GM12878 (cell line): ENCODE data around the gene INSRR. TPM values are rescaled to one million over a fixed set of nuclear protein-coding genes. Genes with fewer than 3 reads are reported as not detected.

ENCODE experiments used
- ATAC-seq: fragments of 200-7000 bp; cut with Tn5 transposase; 3 replicates; pipeline ENCODE4 v1.9.1; 2020; ENCODE audit warnings: mild to moderate bottlenecking, moderate library complexity
- BruUV-seq: library from RNA; stranded (reverse); fragments of 400-500 nt; replicated peaks from 2 replicates; lab custom pipeline; 2021; lab: Mats Ljungman, UMichigan
- CTCF ChIA-PET: fragments of 300-600 bp; sonication (Branson Sonifier 250); formaldehyde crosslinking; extraction: SDS; loops from one replicate; lab custom pipeline; 2021; ENCODE audit warnings: inconsistent platforms; lab: Yijun Ruan, JAX
- POLR2A ChIA-PET: fragments of 350-600 bp; formaldehyde crosslinking; extraction: SDS; loops from one replicate; lab custom pipeline; 2021; ENCODE audit warnings: inconsistent platforms; lab: Charles Lee
- RAD21 ChIA-PET: fragments of 300-600 bp; sonication (Branson Sonifier 250); formaldehyde crosslinking; loops from one replicate; lab custom pipeline; 2023; ENCODE audit warnings: antibody characterized with exemption; ENCODE audit not compliant: unreplicated experiment; lab: Charles Lee
- SMC1A ChIA-PET: fragments of 300-600 bp; sonication (Branson Sonifier 250); formaldehyde crosslinking; loops from one replicate; lab custom pipeline; 2023; ENCODE audit not compliant: unreplicated experiment, uncharacterized antibody; lab: Charles Lee
- DNase-seq: peaks from one replicate; pipeline ENCODE4 v3.0.0-alpha.2; 2011; ENCODE audit warnings: low read depth, low spot score
- FAIRE-seq: peaks from 3 replicates; lab custom pipeline; 2011; peaks lifted over from hg19 to GRCh38; lab: Jason Lieb, UNC
- H2AFZ ChIP-seq: 2 replicates; pipeline ENCODE4 v1.6.0; 2011; ENCODE audit warnings: low read depth, low read length, control low read depth; ENCODE audit not compliant: control insufficient read depth
- H3K27ac ChIP-seq: 2 replicates; pipeline ENCODE4 v1.5.1; 2011; ENCODE audit warnings: control low read depth; ENCODE audit not compliant: control insufficient read depth, insufficient read depth
- H3K27me3 ChIP-seq, 2 experiments: replicated peaks in 1 of 2; 2 replicates each; pipeline versions ENCODE4 v1.6.0 to v1.6.1; 2011; ENCODE audit warnings: low read length in 1 of 2; ENCODE audit not compliant: control insufficient read depth in 2 of 2, insufficient read depth in 2 of 2
- H3K36me3 ChIP-seq, 2 experiments: 2 replicates each; pipeline ENCODE4 v1.5.1; 2011; ENCODE audit warnings: low read length in 1 of 2; ENCODE audit not compliant: control insufficient read depth in 2 of 2, insufficient read depth in 2 of 2
- H3K4me1 ChIP-seq: 2 replicates; pipeline ENCODE4 v1.6.1; 2011; ENCODE audit warnings: mild to moderate bottlenecking, low read length, moderate library complexity, mixed read lengths; ENCODE audit not compliant: control insufficient read depth, insufficient read depth
- H3K4me2 ChIP-seq: 2 replicates; pipeline ENCODE4 v1.6.0; 2011; ENCODE audit warnings: control low read depth; ENCODE audit not compliant: control insufficient read depth, insufficient read depth
- H3K4me3 ChIP-seq: fragments of 200-600 bp; sonication (generic); 2 replicates; pipeline ENCODE4 v1.5.1; 2016
- H3K79me2 ChIP-seq: 2 replicates; pipeline ENCODE4 v1.6.0; 2011; ENCODE audit warnings: low read length; ENCODE audit not compliant: control insufficient read depth, insufficient read depth
- H3K9ac ChIP-seq: 2 replicates; pipeline ENCODE4 v1.8.0; 2011; ENCODE audit warnings: low read length, control low read depth, mixed read lengths; ENCODE audit not compliant: control insufficient read depth, insufficient read depth
- H3K9me3 ChIP-seq: replicated peaks from 3 replicates; pipeline ENCODE4 v1.5.1; 2011; ENCODE audit warnings: mild to moderate bottlenecking, low read length; ENCODE audit not compliant: control insufficient read depth, insufficient read depth
- H4K20me1 ChIP-seq: 2 replicates; pipeline ENCODE4 v1.6.0; 2011; ENCODE audit not compliant: control insufficient read depth, insufficient read depth
- FOXK2 ChIP-seq: fragments of 450-650 bp; IDR thresholded peaks from 2 replicates; pipeline ENCODE4 v1.6.1; 2017; ENCODE audit warnings: mild to moderate bottlenecking, moderate library complexity
- MXI1 ChIP-seq: fragments of 150-350 bp; IDR thresholded peaks from 2 replicates; pipeline ENCODE4 v1.6.1; 2011; ENCODE audit warnings: low read depth, mild to moderate bottlenecking, inconsistent platforms, low read length, improper control_type of control experiment
- NFXL1 ChIP-seq: fragments of 450-650 bp; IDR thresholded peaks from 2 replicates; pipeline ENCODE4 v1.6.1; 2017; ENCODE audit warnings: antibody characterized with exemption, mild to moderate bottlenecking, borderline replicate concordance
- RAD21 ChIP-seq: IDR thresholded peaks from 2 replicates; pipeline ENCODE4 v1.6.1; 2011; ENCODE audit warnings: mild to moderate bottlenecking, low read depth, low read length, moderate library complexity; ENCODE audit not compliant: insufficient read depth
- SMAD1 ChIP-seq: fragments of 450-650 bp; IDR thresholded peaks from 2 replicates; pipeline ENCODE4 v1.6.1; 2018; ENCODE audit warnings: mild to moderate bottlenecking, low read depth; ENCODE audit not compliant: partially characterized antibody
- SUPT20H ChIP-seq: IDR thresholded peaks from 2 replicates; pipeline ENCODE4 v1.6.1; 2011; ENCODE audit warnings: low read depth, mild to moderate bottlenecking, low read length, moderate library complexity, borderline replicate concordance; ENCODE audit not compliant: control insufficient read depth
- SUZ12 ChIP-seq: fragments of 200-600 bp; sonication (generic); IDR thresholded peaks from one replicate; pipeline ENCODE4 v1.6.1; 2018; ENCODE audit warnings: antibody characterized with exemption, mild to moderate bottlenecking; ENCODE audit not compliant: unreplicated experiment
- TCF3 ChIP-seq: IDR thresholded peaks from 2 replicates; pipeline ENCODE4 v1.6.1; 2012; ENCODE audit warnings: low read depth, mild to moderate bottlenecking, low read length, borderline replicate concordance; ENCODE audit not compliant: insufficient read depth
- USF2 ChIP-seq: IDR thresholded peaks from 2 replicates; pipeline ENCODE4 v1.6.1; 2011; ENCODE audit warnings: low read depth, low read length, improper control_type of control experiment, borderline replicate concordance
- ZNF274 ChIP-seq: IDR thresholded peaks from one replicate; pipeline ENCODE4 v1.8.0; 2011; ENCODE audit not compliant: insufficient read length, insufficient read depth
- ZNF622 ChIP-seq: fragments of 450-650 bp; IDR thresholded peaks from 2 replicates; pipeline ENCODE4 v1.6.1; 2017; ENCODE audit warnings: mild to moderate bottlenecking, inconsistent platforms
- WGBS: methylation state at CpG from one replicate; pipeline ENCODE4 v1.1.6; 2016; ENCODE audit warnings: low lambda C conversion rate; ENCODE audit not compliant: insufficient replicate concordance, insufficient coverage; ENCODE audit errors: missing lambda C conversion rate; 5-methylcytosine and 5-hydroxymethylcytosine counted together
- in situ Hi-C: fragments of 300-500 bp; cut with MboI; formaldehyde crosslinking; loops from 9 replicates; pipeline ENCODE4 v1.14.3; 2018; ENCODE audit warnings: mixed read lengths
- intact Hi-C: fragments of 100-400 bp; cut with micrococcal nuclease; formaldehyde crosslinking; loops from one replicate; pipeline ENCODE4 v1.14.2; 2022; ENCODE audit not compliant: unreplicated experiment
- polyA plus RNA-seq, 11 experiments: library from polyadenylated mRNA; depleted of rRNA in 4 of 11; unstranded in 6 of 11; stranded (reverse) in 5 of 11; fragments of >200 nt; fragmentation: Nextera tagmentation in 4 of 11; fragmentation: Illumina TruSeq in 1 of 11; extraction: Ambion mirVana in 4 of 11; extraction: Trizol in 1 of 11; gene quantifications; 1 replicate in 1 of 11; 2 replicates in 10 of 11; pipeline versions ENCODE4 v1.2.1 to v1.2.3, GENCODE V29; 2011 to 2016; ENCODE audit warnings: inconsistent platforms in 2 of 11, missing spikeins in 2 of 11, low read depth in 1 of 11
- total RNA-seq, 4 experiments: library from RNA; depleted of rRNA in 3 of 4; stranded (reverse); fragments of >200 nt in 3 of 4; fragmentation: Illumina TruSeq in 1 of 4; extraction: Trizol in 1 of 4; gene quantifications; 2 replicates each; pipeline versions ENCODE4 v1.2.1 to v1.2.3, GENCODE V29; 2013 to 2021
- TF ChIP-seq, protein P1 (sequence below): fragments of 450-650 bp; IDR thresholded peaks from 2 replicates; pipeline ENCODE4 v1.6.1; 2016; ENCODE audit warnings: mild to moderate bottlenecking

INSRR gene
- total and polyA plus RNA-seq, 10 of the 15 experiments (the other 5 are each of a cell fraction or from before 2014, with no cell fraction given) = 0.01 TPM; not detected in 9

- no peak for FAIRE-seq
- H3K27me3 ChIP-seq = no peaks in the 10 kb centered on the region; a peak in 1 of 4 replicates
- TF ChIP-seq FOXK2 = no peak
- TF ChIP-seq TCF3 = no peak
- no peak for TF ChIP-seq NFXL1
- no peak for TF ChIP-seq SUZ12
- TF ChIP-seq SMAD1 = no peak
- no peak for TF ChIP-seq ZNF274
- no peak for TF ChIP-seq ZNF622
- TF ChIP-seq, protein P1, sequence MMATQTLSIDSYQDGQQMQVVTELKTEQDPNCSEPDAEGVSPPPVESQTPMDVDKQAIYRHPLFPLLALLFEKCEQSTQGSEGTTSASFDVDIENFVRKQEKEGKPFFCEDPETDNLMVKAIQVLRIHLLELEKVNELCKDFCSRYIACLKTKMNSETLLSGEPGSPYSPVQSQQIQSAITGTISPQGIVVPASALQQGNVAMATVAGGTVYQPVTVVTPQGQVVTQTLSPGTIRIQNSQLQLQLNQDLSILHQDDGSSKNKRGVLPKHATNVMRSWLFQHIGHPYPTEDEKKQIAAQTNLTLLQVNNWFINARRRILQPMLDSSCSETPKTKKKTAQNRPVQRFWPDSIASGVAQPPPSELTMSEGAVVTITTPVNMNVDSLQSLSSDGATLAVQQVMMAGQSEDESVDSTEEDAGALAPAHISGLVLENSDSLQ = no peak
- TF ChIP-seq USF2 = no peak
- TF ChIP-seq SUPT20H = no peak
- TF ChIP-seq MXI1 = no peak
- TF ChIP-seq RAD21 = no peak
- TF ChIP-seq, all 136 proteins: peak for 0
- ATAC-seq (no peak), DNase-seq (no peak)
- Histone ChIP-seq H3K79me2 (no peaks in the 10 kb centered on the region), H2AFZ (no peak overlapping the region), H3K9me3 (no peaks in the 10 kb centered on the region), H4K20me1 (0 out of 2 replicates have a peak, but pooled peaks cover 2% of the 10 kb centered on the region), H3K9ac (no peak overlapping the region), H3K4me3 (no peak overlapping the region), H3K27ac (no peak overlapping the region), H3K36me3 (no peaks in the 10 kb centered on the region), H3K4me2 (peak overlapping the region; percentile 90; the same call in 1 of the 2 replicates), H3K4me1 (peaks cover 24% of the 10 kb centered on the region)
- ChIA-PET POLR2A (interaction anchor here (0.6 to 2.8 kb wide), 5 partner anchors 11 to 207 kb away, joined by 3 to 9 read pairs (median 4); partner anchors contain the start of genes ISG20L2, METTL25B and NTRK1), RAD21 (interaction anchor here (0.7 to 6.1 kb wide), 9 partner anchors 15 to 147 kb away, joined by 3 to 113 read pairs (median 8); partner anchors contain the start of genes INSRR, ISG20L2, METTL25B and NTRK1), CTCF (interaction anchor here (0.6 to 6.9 kb wide), 19 partner anchors 8 to 771 kb away, joined by 3 to 248 read pairs (median 8); partner anchors contain the start of genes INSRR, ISG20L2, METTL25B and NTRK1), SMC1A (interaction anchor here (0.6 to 6.8 kb wide), 12 partner anchors 20 to 225 kb away, joined by 3 to 123 read pairs (median 6); partner anchors contain the start of genes INSRR, ISG20L2, METTL25B and NTRK1)
- intact Hi-C loops = loop anchor here (5.0 kb wide), 1 partner anchor 40 kb away; no protein-coding TSS in a partner anchor
- WGBS = 76% methylated on average over 4 of the region's 4 CpGs
- no TSS peak for BruUV-seq
- in situ Hi-C loops = no loop called here
Observed at GRCh38 chr1:156836892-156837291, 22.0 kb downstream of the INSRR start.
